Suprapubic skin (tissue), 4 donors: ENCODE measurements around the gene COQ8A.

ENCODE experiments used
- CTCF ChIP-seq, 2 donors: fragments of 200-600 bp in 1 of 2; fragments of 450-650 bp in 1 of 2; sonication (generic) in 1 of 2; IDR thresholded peaks; one replicate each; pipeline ENCODE4 v1.5.1; 2016 to 2019; ENCODE audit warnings: antibody characterized with exemption in 2 of 2, mild to moderate bottlenecking in 1 of 2, moderate library complexity in 1 of 2
- POLR2A ChIP-seq, 2 donors: fragments of 450-650 bp; IDR thresholded peaks; one replicate each; pipeline ENCODE4 v1.6.1; 2017; ENCODE audit warnings: antibody characterized with exemption in 2 of 2, mild to moderate bottlenecking in 2 of 2, moderate library complexity in 2 of 2
- POLR2AphosphoS5 ChIP-seq, 3 donors: sonication (generic); formaldehyde crosslinking; IDR thresholded peaks; one replicate each; pipeline ENCODE4 v1.6.1; 2017; ENCODE audit warnings: antibody characterized with exemption in 3 of 3

DNA sequence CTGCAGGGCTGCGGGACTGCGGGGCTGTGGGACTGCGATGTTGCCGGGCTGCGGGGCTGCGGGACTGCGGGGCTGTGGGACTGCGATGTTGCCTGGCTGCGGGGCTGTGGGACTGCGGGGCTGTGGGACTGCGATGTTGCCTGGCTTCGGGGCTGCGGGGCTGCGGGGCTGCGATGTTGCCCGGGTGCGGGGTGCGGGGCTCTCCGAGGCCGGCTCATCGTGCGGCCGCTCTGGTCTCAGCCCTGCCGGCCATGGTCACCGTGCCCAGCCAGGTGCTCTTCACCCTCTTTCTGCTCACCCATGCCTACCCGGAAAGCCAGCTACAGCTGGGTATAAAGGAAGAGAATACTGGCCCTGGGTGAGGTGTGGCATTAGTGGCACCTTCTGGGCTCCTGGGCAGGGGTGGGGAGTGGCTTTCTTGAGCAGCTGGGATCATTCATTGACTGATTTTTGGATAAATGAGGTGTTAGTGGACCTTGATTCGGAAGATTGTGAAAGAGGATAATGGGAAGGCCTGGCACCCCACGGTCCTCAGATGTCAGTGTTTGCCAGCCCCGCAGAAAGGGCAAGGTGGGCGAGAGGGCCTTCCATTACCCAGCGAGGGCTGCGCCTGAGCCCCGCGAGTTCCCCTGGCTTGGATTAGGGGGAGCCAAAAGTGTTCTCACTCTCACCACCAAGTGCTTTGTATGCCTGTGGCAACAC lies 36.3 kb downstream of the COQ8A start:
- TF ChIP-seq CTCF (IDR thresholded peaks at IDR 0.05) (no peak), POLR2AphosphoS5 (IDR thresholded peaks at IDR 0.05) (no peak), POLR2A (IDR thresholded peaks at IDR 0.05) (no peak)
